Stimulated activated CD4-positive, alpha-beta T cell treated with anti-CD3 and anti-CD28 coated beads, Interleukin-12 subunit alpha, Interleukin-12 subunit beta, amount 100 ng/mL, for 48 hours (primary cell): ENCODE data around the gene COL27A1.
"Not testable (repeated sequence)": the region's sequence is repeated elsewhere in the genome, so short reads cannot be mapped to it uniquely, and the experiment has no call there.

Experiments
- DNase-seq, 3 donors: peaks; one replicate each; pipeline ENCODE4 v3.0.0-alpha.2; 2020; ENCODE audit warnings: low read depth in 2 of 3, low spot score in 1 of 3

The COL27A1 gene

GRCh38 chr9:114180696-114181606, 25.6 kb downstream of the COL27A1 start:
- DNase-seq = no peak

DNA sequence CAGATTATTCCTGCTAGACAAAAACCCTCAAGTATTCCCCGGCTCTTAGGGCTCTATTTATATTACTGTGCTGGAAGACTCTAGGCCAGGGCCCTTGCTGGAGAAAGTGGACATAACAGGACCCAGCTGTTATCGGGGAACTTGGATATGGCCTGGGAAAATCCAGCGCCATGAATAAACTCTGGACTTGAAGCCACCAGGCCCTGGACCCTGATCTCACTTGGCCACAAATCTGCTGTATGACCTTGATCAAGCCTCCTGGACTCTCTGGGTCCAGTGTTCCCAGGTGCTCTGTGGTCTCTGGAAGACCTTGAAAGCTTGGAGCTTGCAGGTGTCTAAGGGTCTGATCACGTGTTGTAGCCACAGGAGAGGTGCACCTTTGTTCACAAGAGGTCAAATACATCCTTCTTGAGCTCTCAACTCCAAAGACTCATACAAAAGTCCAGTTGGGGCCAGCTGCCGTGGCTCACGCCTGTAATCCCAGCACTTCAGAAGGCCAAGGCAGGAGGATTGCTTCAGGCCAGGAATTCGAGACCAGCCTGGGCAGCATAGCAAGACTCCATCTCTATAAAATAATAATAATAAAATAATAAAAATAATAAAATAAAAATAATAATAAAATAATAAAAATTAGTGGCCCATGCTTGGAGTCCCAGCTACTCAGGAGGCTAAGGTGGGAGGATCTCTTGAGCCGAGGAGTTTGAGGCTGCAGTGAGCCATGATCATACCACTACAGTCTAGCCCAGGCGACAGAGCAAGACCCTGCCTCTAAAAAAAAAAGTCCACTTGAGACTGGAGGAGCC, 26.5 kb downstream of the COL27A1 start:
- no peak for DNase-seq

DNA sequence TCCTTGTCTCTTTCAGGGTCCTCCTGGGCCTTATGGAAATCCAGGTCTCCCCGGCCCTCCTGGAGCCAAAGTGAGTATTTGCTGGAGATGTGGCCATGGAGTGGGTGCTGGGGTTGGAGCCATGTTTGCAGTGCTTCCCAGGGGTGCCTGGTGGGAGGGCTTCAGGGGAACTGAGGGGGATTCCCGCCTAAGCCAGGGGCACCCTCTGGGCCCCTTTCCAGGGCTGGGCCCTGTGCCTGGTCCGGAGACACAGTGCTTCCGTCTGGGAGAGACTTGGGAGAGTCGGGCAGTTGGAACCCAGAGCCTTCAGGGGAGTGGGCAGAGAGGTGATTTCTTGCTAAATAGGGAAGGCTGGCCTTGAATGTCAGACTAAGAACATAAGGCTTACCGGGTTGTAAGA, 27.7 kb downstream of the COL27A1 start:
- no peak for DNase-seq

DNA sequence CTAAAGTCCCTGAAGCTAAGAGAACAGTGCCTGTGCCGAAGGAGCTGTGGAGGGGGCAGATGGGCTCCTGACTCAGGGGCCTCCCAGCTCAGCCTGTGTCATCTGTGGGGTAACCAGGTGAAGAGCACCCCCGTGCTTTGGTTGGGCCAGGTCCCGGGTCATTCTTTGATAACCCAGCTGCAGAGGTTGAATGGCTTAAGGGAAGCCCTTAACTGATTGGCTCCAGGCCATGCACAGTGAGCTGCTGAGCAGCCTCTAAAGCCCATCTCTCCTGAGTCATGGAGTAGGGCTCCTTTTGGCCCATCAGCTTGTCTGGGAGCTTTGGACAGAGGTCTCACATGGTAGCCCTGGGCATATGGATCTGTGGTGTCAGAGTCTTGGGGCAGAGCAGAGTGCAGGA, 28.7 kb downstream of the COL27A1 start:
- DNase-seq = no peak

DNA sequence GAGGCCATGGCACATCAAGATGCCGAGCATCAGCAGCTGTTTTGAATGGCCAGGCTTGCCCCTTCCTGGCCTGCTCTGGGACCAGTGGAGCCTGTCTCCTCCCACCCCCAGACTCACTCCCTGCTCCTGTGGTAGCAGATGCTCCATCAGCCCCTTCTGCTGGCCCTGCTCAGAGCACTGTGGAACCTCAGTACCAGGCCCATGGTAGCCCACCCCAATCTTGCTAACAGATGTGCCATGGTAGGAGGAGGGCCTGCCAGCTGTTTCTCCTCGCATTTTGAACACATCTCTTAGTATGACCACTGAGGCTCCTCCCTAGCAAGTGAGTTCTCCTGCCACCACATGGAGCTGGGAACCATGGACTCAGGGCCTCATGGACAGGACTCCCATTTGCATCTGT, 29.5 kb downstream of the COL27A1 start:
- no peak for DNase-seq

GRCh38 chr9:114185570-114186490, 30.5 kb downstream of the COL27A1 start:
- no peak for DNase-seq

GRCh38 chr9:114186605-114187289, 31.4 kb downstream of the COL27A1 start:
- DNase-seq = no peak

DNA sequence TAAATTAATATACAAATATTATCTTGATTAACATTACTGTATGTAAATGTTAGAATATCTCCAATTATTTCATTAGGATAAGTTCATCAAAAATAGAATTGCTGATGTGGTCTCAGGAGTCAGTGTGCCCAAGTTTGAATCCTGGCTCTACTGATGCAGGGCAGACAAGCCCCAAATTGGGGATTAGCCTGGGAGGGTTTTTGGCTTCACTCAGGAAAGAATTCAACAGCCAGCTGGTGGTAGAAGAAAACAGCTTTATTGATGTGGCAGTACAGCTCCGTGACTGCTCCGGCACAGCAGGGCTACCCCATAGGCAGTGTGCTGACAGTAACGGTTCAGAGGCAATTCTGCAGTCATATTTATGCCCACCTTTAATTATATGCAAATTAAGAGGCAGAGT, 32.5 kb downstream of the COL27A1 start:
- no peak for DNase-seq

DNA sequence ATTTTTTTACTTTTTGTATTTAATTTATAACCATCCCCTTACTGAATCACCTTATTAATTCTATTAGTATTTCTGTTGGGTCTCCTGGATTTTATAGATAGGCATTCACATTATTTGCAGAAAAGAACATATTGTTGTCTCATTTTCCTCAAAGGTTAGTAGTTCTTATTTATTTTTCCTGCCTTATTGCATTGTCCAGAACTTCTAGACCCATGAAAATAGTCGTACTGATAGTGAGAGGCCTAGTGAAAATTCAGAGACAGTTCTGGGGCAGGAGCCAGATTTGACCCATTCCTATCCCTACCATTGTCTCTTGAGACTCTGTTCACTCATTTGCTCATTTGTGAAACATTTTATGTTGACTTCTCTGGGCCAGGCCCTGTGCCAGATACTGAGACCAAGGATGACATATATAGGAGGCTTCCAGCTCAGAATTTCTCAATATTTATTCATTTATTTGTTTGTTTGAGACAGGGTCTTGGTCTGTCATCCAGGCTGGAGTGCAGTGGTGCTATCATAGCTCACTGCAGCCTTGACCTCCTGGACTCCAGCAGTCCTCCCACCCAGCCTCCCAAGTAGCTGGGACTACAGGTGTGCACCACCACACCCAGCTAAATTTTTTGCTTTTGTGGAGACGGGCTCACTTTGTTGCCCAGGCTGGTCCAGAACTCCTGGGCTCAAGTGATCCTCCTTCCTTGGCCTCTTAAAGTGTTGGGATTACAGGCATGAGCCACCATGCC, 34.7 kb downstream of the COL27A1 start:
- DNase-seq = no peak

DNA sequence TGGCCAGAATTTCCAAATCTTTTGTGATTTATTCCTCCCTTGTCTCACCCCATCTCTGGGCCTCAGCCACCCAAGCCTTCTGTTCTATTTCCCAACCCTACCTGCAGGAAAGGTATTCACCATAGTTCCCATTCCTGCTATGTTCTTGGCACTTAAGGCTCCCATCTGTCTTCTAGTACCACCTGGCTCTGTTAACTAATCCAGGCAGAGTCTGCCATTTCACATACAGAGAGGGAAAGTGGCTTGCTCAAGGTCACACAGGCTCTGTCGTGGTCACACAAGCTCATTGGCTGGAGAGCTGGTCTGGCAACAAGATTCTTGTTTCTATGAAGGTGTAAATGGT, 35.2 kb downstream of the COL27A1 start:
- no peak for DNase-seq

GRCh38 chr9:114191402-114191801, 36.1 kb downstream of the COL27A1 start:
- DNase-seq = not testable (repeated sequence)

- DNase-seq = no peak
Measured at GRCh38 chr9:114192539-114192938, 37.2 kb downstream of the COL27A1 start.

DNA sequence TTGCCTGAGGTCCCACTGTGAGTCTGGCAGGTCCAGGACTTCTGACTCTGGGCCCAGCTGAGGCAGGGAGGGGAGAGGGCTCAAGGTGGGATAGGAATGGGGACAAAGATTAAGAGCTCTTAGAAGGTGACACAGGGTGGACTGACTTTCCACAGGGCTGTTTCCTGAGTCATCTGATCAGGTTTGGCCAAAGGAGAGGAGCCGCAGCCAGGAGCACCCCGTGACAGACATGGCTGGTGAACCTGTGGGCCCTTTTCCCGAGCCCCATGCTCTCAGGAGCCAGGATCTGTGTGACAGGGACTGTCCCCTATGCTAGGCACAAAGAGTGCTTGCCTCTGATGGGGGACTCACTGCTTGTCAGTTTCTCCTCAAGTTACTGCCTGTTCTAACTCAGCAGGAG, 37.8 kb downstream of the COL27A1 start:
- DNase-seq = no peak

GRCh38 chr9:114196117-114196516, 40.8 kb downstream of the COL27A1 start:
- DNase-seq = no peak

DNA sequence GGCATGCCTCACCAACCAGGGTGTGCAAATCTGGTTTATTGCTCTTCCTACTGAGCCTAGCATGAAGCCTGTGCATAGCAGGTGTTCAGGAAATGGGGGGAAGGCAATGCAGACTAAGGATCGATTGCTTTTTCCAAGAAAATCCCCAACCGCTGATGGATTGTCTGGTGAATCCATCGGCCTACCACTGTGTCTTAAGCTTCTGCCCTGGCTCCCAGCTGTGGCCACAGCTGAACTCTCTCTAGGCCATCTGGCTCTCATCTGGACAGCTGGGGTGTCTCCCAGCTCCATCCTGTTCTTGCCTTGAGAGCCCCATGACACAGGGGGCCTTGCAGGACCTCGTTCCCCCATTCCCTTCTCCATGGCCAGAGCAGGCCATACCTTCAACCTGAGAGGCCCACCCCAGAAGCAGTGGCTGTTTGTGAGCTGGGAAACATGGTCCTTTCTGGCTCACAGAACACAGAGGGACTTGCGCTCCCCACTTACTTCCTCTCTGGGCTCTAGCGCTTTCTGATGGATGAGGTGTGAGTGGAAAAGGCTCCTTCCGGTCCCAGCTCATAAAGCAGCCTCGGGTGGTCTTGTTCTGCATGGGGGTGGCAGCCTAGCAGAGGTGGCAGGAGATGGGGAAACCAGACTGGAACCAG, 41.8 kb downstream of the COL27A1 start:
- no peak for DNase-seq

- no peak for DNase-seq
Measured at GRCh38 chr9:114198249-114199040, 43.1 kb downstream of the COL27A1 start.

DNA sequence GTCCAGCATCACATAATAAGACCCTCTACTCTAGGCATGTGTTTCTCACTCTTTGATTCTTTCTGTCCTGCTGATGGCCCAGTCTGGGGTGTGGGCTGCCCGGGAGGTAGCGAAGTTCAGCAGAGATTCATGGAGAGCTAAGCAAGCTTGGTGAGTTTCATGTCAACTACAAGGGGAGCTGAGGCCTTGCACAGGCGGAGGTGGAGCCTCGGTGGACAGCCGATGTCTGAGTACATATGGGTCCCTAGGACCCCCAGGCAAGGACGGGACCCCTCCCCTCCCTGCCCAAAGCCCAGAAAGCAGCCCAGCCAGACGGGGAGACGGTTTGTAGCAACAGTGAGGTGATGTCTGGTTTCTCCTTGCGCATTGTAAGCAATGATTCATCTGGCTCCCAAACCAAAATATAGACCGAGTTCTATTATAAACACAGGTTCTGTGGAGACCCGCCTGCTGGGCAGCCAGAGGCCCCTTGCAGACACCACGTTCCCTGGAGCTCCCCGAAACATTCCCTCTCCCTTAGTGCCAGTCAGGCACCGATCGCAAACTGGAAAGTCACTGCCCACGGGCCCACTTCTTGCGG, 45.5 kb downstream of the COL27A1 start:
- DNase-seq = no peak

DNA sequence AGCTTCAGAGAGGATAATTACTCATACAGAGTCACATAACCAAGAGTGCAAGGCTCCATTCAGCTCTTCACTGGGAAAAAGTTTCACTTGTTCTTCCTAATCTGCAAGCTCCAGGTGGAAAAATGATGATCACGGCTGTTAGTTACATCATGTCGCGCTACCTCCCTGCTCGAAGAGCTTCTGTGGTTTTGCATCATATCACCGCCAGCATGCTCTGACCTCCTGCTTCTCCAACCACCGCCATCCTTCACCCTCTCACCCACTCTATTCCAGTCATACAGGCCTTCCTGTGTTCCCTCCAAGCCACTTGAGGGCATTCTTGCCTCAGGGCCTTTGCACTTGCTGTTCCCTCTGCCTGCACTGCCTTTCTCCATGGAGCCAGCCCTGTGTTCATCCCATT, 47.1 kb downstream of the COL27A1 start:
- DNase-seq = no peak
